Stomach (tissue), 9 donors: ENCODE measurements around the gene CEP164. TPM values are rescaled to one million over a fixed set of nuclear protein-coding genes. Genes with fewer than 3 reads are reported as not detected.

Experiments used
- DNase-seq, 2 donors: peaks; one replicate each; pipeline versions ENCODE4 v3.0.0 to v3.0.0-alpha.2; 2013 to 2019
- H3K27ac ChIP-seq, 5 donors: fragments of 200-600 bp in 4 of 5; sonication (generic) in 4 of 5; one replicate each; pipeline ENCODE4 v1.5.1; 2013 to 2019; ENCODE audit warnings: mild to moderate bottlenecking in 1 of 5, moderate library complexity in 1 of 5
- H3K27me3 ChIP-seq, 3 donors: fragments of 200-600 bp; sonication (generic); one replicate each; pipeline ENCODE4 v1.5.1; 2017 to 2019; ENCODE audit warnings: mixed run types in 1 of 3
- H3K36me3 ChIP-seq, 4 donors: fragments of 200-600 bp; sonication (generic); 1 replicate in 3 of 4; 2 replicates in 1 of 4; pipeline ENCODE4 v1.5.1; 2016 to 2019
- H3K4me1 ChIP-seq, 4 donors: fragments of 200-600 bp; sonication (generic); one replicate each; pipeline ENCODE4 v1.5.1; 2016 to 2019
- H3K4me3 ChIP-seq, 4 donors: fragments of 200-600 bp; sonication (generic) in 3 of 4; one replicate each; pipeline ENCODE4 v1.5.1; 2016 to 2019; ENCODE audit warnings: mild to moderate bottlenecking in 1 of 4
- H3K9me3 ChIP-seq, 4 donors: fragments of 200-600 bp; sonication (generic); one replicate each; pipeline ENCODE4 v1.5.1; 2016 to 2019
- CTCF ChIP-seq, 7 experiments: fragments of 450-650 bp in 4 of 7; fragments of 200-600 bp in 3 of 7; sonication (generic) in 3 of 7; IDR thresholded peaks; one replicate each; pipeline ENCODE4 v1.5.1; 2016 to 2019; ENCODE audit warnings: antibody characterized with exemption in 7 of 7, control low read depth in 2 of 7, mild to moderate bottlenecking in 1 of 7
- EP300 ChIP-seq: sonication (generic); formaldehyde crosslinking; IDR thresholded peaks from one replicate; pipeline ENCODE4 v1.6.1; 2017; ENCODE audit warnings: antibody characterized with exemption
- POLR2A ChIP-seq, 4 donors: fragments of 450-650 bp; IDR thresholded peaks; one replicate each; pipeline ENCODE4 v1.6.1; 2016; ENCODE audit warnings: antibody characterized with exemption in 4 of 4, control low read depth in 2 of 4, mild to moderate bottlenecking in 1 of 4, moderate library complexity in 1 of 4
- POLR2AphosphoS5 ChIP-seq, 3 donors: sonication (generic); formaldehyde crosslinking; IDR thresholded peaks; one replicate each; pipeline ENCODE4 v1.6.1; 2016; ENCODE audit warnings: antibody characterized with exemption in 3 of 3
- WGBS, 5 donors: extraction: QIAGEN DNeasy Blood & Tissue Kit in 3 of 5; methylation state at CpG; one replicate each; pipeline versions ENCODE4 v1.1.5 to v1.1.7; 2013 to 2018; 5-methylcytosine and 5-hydroxymethylcytosine counted together
- intact Hi-C: fragments of 100-400 bp; cut with DNase I; formaldehyde crosslinking; loops from one replicate; pipeline ENCODE4 v1.15.1; 2023; ENCODE audit warnings: low total_unique reads
- polyA plus RNA-seq, 3 donors: library from polyadenylated mRNA; stranded (reverse); fragments of 200-250 nt; gene quantifications; one replicate each; pipeline ENCODE4 v1.2.3, GENCODE V29; 2013
- total RNA-seq, 5 donors: library from RNA; depleted of rRNA; stranded (reverse); fragments of >200 nt; gene quantifications; one replicate each; pipeline versions ENCODE4 v1.1.0 to v1.2.3, GENCODE V29; 2014 to 2016
- donor health status: healthy with polysubstance abuse.
- donor health status: Bipolar disorder and iron deficiency.
- donor health status: healthy.

The CEP164 gene
- total and polyA plus RNA-seq, 8 donors: 9.5 to 40.9 (median 16.9) TPM

- 85 to 88% (median 86%) methylated on average over 12 of the region's 12 CpGs; no CpG with 5 or more reads in 1 of the 5 donors for WGBS, 5 donors
- Histone ChIP-seq H3K4me3 (no peak overlapping the region), H3K4me1 (no peaks in the 10 kb centered on the region)
Observed at GRCh38 chr11:117420143-117420485, 92.5 kb downstream of the CEP164 start.

GRCh38 chr11:117420598-117420997 is 92.9 kb downstream of the CEP164 start:
- 93 to 96% (median 94%) methylated on average over 6 of the region's 6 CpGs for WGBS, 5 donors
- intact Hi-C loops: loop anchor here (10.0 kb wide), 1 partner anchor 374 kb away; the partner anchor contains the start of gene DSCAML1
- H3K4me1 ChIP-seq: no peaks in the 10 kb centered on the region
- peaks cover 0 to 21% (median 0%) of the 10 kb centered on the region in 3 donors for H3K27me3 ChIP-seq
- TF ChIP-seq POLR2A (IDR thresholded peaks at IDR 0.05) (no peak), CTCF (IDR thresholded peaks at IDR 0.05) (no peak), EP300 (no peak), POLR2AphosphoS5 (IDR thresholded peaks at IDR 0.05) (no peak)
- no peak for DNase-seq
- H3K27ac ChIP-seq: no peak overlapping the region
- no peaks in the 10 kb centered on the region for H3K36me3 ChIP-seq
- no peaks in the 10 kb centered on the region for H3K9me3 ChIP-seq
- no peak overlapping the region for H3K4me3 ChIP-seq

More at GRCh38 chr11:117420143-117420485, 92.5 kb downstream of the CEP164 start:
- no peaks in the 10 kb centered on the region for H3K9me3 ChIP-seq
- DNase-seq: no peak
- no peak overlapping the region for H3K27ac ChIP-seq
- H3K27me3 ChIP-seq: peaks cover 0 to 17% (median 0%) of the 10 kb centered on the region in 3 donors
- intact Hi-C loops: loop anchor here (10.0 kb wide), 1 partner anchor 375 kb away; the partner anchor contains the start of gene DSCAML1
- TF ChIP-seq POLR2A (IDR thresholded peaks at IDR 0.05) (no peak), EP300 (no peak), POLR2AphosphoS5 (IDR thresholded peaks at IDR 0.05) (no peak), CTCF (IDR thresholded peaks at IDR 0.05) (no peak)
- no peaks in the 10 kb centered on the region for H3K36me3 ChIP-seq

GRCh38 chr11:117421041-117421440 is 93.4 kb downstream of the CEP164 start:
- Histone ChIP-seq H3K4me3 (no peak overlapping the region), H3K9me3 (no peaks in the 10 kb centered on the region), H3K27me3 (peaks cover 0 to 26% (median 0%) of the 10 kb centered on the region in 3 donors), H3K4me1 (peaks cover 0 to 2% (median under 1%) of the 10 kb centered on the region in 4 donors), H3K27ac (no peak overlapping the region), H3K36me3 (no peaks in the 10 kb centered on the region)
- WGBS, 5 donors: 86 to 88% (median 87%) methylated on average over 13 of the region's 13 CpGs
- DNase-seq: peak in 1 of 2 donors; percentile 22
- intact Hi-C loops: loop anchor here (10.0 kb wide), 1 partner anchor 374 kb away; the partner anchor contains the start of gene DSCAML1
- no peak for TF ChIP-seq EP300
- TF ChIP-seq POLR2A (IDR thresholded peaks at IDR 0.05): no peak
- no peak for TF ChIP-seq CTCF (IDR thresholded peaks at IDR 0.05)
- TF ChIP-seq POLR2AphosphoS5 (IDR thresholded peaks at IDR 0.05): no peak

GRCh38 chr11:117421476-117421875 is 93.8 kb downstream of the CEP164 start:
- Histone ChIP-seq H3K4me3 (no peak overlapping the region), H3K9me3 (no peaks in the 10 kb centered on the region), H3K27me3 (peaks cover 0 to 27% (median 0%) of the 10 kb centered on the region in 3 donors), H3K36me3 (no peaks in the 10 kb centered on the region), H3K4me1 (peaks cover 0 to 6% (median 5%) of the 10 kb centered on the region in 4 donors), H3K27ac (no peak overlapping the region)
- peak in 1 of 2 donors; percentile 3 for DNase-seq
- TF ChIP-seq CTCF (IDR thresholded peaks at IDR 0.05) (no peak), EP300 (no peak), POLR2AphosphoS5 (IDR thresholded peaks at IDR 0.05) (no peak), POLR2A (IDR thresholded peaks at IDR 0.05) (no peak)
- intact Hi-C loops: loop anchor here (10.0 kb wide), 1 partner anchor 373 kb away; the partner anchor contains the start of gene DSCAML1
- 79 to 88% (median 81%) methylated on average over 7 of the region's 7 CpGs for WGBS, 5 donors
